Tibial nerve (tissue), 4 donors: ENCODE results near the gene ZMYND11.

Experiments
- EP300 ChIP-seq, 2 donors: sonication (generic); formaldehyde crosslinking; IDR thresholded peaks; one replicate each; pipeline ENCODE4 v1.6.1; 2017; ENCODE audit warnings: antibody characterized with exemption in 2 of 2, mild to moderate bottlenecking in 1 of 2
- POLR2A ChIP-seq, 2 donors: fragments of 450-650 bp; IDR thresholded peaks; one replicate each; pipeline ENCODE4 v1.6.1; 2017; ENCODE audit warnings: antibody characterized with exemption in 2 of 2, mild to moderate bottlenecking in 2 of 2, moderate library complexity in 2 of 2
- TF ChIP-seq, protein P1 (sequence below), 5 experiments: fragments of 200-600 bp in 3 of 5; fragments of 450-650 bp in 2 of 5; sonication (generic) in 3 of 5; IDR thresholded peaks; one replicate each; pipeline ENCODE4 v1.5.1; 2016 to 2019; ENCODE audit warnings: antibody characterized with exemption in 5 of 5, mild to moderate bottlenecking in 3 of 5, moderate library complexity in 2 of 5

DNA sequence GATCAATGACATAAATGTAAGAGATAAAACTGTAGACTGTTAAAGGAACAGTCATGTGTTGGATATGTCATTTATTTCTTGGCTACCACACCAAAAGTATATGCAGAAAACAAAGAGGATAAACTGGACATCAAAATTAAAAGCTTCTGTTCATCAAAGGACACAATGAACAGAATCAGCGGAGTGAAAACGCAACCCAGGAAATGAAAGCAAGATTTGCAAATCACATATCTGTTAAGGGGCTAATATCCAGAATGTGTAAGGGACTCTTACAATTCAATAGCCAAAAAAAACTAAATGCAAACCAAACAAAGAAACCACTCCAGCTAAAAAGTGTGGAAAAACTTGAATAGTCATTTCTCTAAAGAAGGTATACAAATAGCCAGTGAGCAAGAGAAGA lies 164.3 kb downstream of the ZMYND11 start:
- TF ChIP-seq, protein P1, sequence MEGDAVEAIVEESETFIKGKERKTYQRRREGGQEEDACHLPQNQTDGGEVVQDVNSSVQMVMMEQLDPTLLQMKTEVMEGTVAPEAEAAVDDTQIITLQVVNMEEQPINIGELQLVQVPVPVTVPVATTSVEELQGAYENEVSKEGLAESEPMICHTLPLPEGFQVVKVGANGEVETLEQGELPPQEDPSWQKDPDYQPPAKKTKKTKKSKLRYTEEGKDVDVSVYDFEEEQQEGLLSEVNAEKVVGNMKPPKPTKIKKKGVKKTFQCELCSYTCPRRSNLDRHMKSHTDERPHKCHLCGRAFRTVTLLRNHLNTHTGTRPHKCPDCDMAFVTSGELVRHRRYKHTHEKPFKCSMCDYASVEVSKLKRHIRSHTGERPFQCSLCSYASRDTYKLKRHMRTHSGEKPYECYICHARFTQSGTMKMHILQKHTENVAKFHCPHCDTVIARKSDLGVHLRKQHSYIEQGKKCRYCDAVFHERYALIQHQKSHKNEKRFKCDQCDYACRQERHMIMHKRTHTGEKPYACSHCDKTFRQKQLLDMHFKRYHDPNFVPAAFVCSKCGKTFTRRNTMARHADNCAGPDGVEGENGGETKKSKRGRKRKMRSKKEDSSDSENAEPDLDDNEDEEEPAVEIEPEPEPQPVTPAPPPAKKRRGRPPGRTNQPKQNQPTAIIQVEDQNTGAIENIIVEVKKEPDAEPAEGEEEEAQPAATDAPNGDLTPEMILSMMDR (IDR thresholded peaks at IDR 0.05): no peak
- TF ChIP-seq EP300 (IDR thresholded peaks at IDR 0.05) (no peak), POLR2A (IDR thresholded peaks at IDR 0.05) (no peak)
